Measurements from ENCODE around the gene HERC2.
"Not testable (repeated sequence)": the region's sequence is repeated elsewhere in the genome, so short reads cannot be mapped to it uniquely, and the experiment has no call there.

The HERC2 gene

GRCh38 chr15:28221696-28222095, 100.3 kb downstream of the HERC2 start:
- not testable (repeated sequence) for DNase-seq

DNA sequence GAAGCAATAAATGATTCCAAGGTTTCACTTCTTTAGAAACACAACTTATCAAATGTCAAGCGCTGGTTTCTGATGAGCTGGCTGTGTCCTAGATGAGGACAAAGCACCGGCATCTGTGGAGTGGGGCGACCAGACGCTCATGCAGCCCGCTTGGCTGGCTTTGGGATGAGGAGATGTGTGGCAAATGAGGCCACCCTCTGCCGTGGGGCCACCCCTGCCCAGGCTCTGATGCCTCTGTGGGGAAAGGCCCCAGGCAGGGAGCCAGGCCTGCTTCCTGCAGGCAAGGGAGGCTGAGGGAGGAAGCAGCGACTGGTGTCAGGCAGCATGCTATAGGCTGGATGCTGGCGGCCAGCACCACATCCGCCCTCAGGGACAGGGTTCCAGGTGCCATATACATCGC, 102.9 kb downstream of the HERC2 start:
- no peak for DNase-seq

DNA sequence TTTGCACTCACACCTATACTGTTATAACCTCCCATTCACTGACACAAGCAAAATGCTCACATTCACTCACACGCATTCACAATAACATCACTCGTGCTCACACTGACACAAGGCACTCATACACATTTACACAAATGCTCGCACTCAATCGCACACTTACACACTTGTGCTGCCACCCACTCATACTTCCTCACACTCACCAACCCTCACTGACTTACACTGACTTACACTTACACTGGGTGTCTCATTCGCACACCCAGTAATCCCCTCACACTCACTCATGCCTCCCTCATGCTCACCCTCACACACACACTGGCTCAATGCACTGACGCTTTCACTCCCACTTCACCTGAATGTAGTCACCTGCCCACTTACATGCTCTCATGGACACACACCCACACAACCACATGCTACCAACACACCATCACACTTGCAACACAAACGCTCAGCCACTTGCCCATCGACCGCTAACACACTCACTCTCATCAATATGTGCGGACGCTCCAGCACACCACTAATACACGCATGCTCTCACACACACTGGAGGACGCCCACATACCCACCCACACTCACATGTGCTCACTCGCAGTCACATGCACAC, 104.9 kb downstream of the HERC2 start:
- not testable (repeated sequence) for DNase-seq

DNA sequence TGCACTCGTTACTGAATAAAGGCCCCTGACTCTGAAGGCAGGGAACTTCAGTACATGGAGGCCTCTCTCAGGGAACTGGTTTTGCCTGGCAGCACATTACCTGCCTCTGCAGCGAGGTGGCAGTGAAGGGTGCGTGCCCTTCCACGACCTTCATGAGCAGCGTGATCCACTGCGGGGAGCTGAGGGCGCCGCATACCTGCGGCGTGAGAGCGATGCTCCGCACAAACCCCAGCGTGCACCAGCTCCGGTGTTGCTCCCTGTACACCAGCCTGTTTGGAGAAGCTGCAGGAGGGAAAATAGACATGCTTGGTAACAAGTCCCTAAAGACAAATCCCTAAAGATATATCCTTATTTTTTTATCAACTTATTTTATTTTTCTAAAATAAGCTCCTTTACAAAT, 106.5 kb downstream of the HERC2 start:
- not testable (repeated sequence) for DNase-seq

DNA sequence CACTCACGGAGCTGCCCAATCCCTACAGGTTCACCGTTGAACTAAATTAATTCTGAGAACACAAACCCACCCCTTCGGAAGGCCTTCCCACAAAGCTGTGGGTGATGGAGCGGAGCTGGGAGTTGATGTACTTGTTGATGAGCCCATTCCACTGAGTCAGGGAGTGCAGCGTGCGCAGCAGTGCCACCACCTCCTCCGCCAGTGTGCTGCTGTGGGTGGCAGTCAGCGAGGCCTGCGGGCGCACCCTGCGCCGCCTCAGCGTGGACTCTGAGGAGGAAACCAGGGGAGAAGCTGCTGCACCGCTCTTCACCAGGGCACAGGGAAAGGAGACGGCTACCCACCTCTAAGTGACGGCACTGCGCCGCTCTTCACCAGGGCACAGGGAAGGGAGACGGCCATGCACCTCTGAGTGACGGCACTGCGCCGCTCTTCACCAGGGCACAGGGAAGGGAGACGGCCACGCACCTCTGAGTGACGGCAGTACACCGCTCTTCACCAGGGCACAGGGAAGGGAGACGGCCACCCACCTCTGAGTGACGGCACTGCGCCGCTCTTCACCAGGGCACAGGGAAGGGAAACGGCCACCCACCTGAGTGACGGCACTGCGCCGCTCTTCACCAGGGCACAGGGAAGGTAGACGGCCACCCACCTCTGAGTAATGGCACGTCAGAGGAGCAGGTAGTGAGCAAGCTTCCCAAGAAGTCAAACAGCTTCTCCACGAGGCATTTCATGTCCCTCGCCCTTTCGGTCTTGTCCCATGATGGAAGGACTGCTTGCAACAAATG, 107.8 kb downstream of the HERC2 start:
- not testable (repeated sequence) for DNase-seq

GRCh38 chr15:28213393-28213792, 108.6 kb downstream of the HERC2 start:
- DNase-seq = not testable (repeated sequence)

DNA sequence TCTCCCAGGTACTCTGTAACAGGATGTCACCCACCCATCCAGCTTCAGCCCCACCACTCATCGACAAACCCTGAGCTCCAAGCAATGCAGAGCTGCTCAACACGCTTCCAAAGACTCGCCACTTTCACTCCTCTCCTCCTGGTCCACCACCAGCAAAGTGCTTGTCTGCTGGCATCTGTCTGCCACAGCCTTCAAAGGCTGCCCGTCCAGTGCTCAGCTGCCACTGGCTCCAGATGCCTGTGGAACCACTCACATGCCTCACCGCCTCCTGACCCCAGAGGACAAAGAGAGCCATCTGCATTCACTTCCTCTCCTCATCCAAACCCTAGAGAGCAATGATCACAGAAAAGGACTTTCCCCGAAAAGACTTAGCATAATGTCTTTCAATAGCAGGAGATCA, 113.4 kb downstream of the HERC2 start:
- DNase-seq = no peak

- DNase-seq = not testable (repeated sequence)
These were observed 116.3 kb downstream of the HERC2 start for GRCh38 chr15:28205640-28206039.

- DNase-seq = not testable (repeated sequence)
These were observed 118.7 kb downstream of the HERC2 start for GRCh38 chr15:28203055-28203828.

- DNase-seq = not testable (repeated sequence)
These were observed 119.9 kb downstream of the HERC2 start for GRCh38 chr15:28202124-28202523.

GRCh38 chr15:28198215-28198614, 123.8 kb downstream of the HERC2 start:
- not testable (repeated sequence) for DNase-seq

- DNase-seq = not testable (repeated sequence)
These were observed 124.3 kb downstream of the HERC2 start for GRCh38 chr15:28197694-28198093.

- not testable (repeated sequence) for DNase-seq
These were observed 125.4 kb downstream of the HERC2 start for GRCh38 chr15:28196581-28196980.

DNA sequence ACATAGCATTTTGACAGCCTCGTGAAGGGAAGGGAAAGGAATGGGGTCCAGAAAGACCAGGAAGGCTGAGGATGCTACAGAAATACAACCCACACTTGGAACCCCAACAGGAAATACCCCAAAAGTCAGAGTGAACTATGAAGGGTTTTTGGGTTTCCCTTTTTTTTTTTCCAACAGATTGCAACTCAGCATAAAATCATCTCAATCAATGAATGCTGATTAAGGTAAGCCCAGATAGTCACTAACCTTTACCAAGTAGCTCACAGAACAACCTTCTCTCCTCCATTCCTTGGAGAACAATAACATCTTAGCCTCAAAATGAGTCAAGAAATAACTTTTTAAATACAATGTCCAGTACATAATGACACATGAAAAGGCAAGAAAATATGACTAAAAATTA, 129.2 kb downstream of the HERC2 start:
- no peak for DNase-seq

DNA sequence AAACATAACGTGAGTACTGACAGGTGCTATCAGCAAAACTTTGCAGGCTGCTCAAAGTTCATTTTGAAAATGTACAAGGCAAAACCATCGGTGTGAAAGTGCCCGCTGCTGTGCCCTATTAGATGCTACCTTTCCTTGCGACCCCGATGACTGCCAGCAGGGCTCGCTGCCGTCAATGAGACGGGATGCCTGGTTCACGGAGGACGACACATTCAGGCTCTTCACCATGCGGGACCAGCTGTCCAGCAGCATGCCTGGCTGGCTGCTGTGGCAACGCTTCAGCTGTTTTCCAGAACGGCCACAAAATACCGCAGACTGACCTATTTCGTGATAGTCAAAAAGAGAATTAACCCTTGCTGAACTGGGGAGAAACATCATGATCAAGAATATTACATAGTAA, 130.1 kb downstream of the HERC2 start:
- DNase-seq = no peak

DNA sequence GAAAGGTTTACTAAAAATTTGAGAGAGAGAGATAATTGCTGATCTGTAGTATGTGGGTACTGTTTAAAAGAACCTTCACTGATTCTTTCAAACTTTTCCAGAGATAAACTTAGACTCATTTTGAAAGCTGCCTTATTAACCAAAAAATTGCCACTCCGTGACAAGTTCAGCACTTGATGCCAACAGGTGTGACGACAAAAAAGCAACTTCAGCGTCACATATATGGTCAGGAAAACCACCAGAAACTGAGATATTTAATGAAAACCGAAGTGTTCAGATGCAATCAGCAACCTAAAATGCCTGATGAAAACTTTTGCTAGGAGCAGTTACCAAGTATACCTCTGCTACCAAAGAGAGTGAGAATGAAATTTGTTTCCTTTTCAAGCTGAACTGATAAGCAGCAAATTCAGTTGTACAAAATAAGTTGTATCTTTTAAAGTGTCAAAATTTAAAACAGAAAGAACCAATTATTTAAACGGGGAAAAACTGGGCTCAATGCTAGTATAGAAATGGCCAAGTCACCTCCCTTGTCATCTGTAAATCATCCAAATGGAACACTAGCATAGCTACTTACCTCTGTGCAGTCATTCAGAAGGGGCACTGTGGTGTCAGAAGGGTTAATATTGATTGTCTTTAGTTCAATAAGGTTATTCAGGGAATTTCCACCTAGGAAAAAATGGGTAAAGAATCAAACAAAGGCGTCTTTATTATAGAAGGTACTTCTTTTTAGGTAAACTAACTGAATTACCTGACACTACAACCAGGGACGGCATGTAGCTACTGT, 131.4 kb downstream of the HERC2 start:
- DNase-seq = no peak

GRCh38 chr15:28185148-28185895, 136.7 kb downstream of the HERC2 start:
- DNase-seq = no peak

- no peak for DNase-seq
These were observed 137.8 kb downstream of the HERC2 start for GRCh38 chr15:28184166-28184565.

GRCh38 chr15:28182731-28183130, 139.2 kb downstream of the HERC2 start:
- no peak for DNase-seq

DNA sequence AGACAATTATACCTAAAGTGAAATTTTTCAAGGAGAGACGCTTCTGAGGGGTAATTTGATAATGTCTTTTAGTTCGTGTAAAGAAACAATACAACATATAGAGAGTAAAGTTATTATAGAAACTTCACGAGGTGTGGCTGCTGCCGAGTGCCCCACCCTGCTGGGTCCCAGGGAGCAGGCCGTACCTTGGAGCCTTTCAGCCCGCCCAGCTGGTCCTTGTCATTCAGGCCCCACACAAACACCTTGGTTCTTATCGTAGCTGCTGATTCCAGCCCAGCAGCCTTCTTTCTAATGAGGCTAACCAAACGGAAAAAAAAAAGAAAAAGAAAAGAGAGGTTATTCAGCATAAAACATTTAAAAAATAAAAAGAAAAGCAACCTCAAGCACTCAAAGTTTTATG, 139.8 kb downstream of the HERC2 start:
- no peak for DNase-seq

- DNase-seq = no peak
These were observed 140.6 kb downstream of the HERC2 start for GRCh38 chr15:28181366-28181765.

GRCh38 chr15:28179270-28179669, 142.7 kb downstream of the HERC2 start:
- no peak for DNase-seq

All from AML-193 (cell line).